GM12892 (cell line): ENCODE measurements around the gene KIFAP3.

Experiments
- DNase-seq: peaks from one replicate; pipeline ENCODE4 v3.0.0; 2011; ENCODE audit not compliant: insufficient read length
- FAIRE-seq: peaks from 2 replicates; lab custom pipeline; 2011; peaks lifted over from hg19 to GRCh38; lab: Jason Lieb, UNC
- POLR2A ChIP-seq: IDR thresholded peaks from 2 replicates; pipeline ENCODE4 v1.6.1; 2011; ENCODE audit warnings: low read depth, low read length, control low read depth
- POLR2AphosphoS5 ChIP-seq: IDR thresholded peaks from 2 replicates; pipeline ENCODE4 v1.6.1; 2011; ENCODE audit warnings: low read depth, low read length, control low read depth
- TAF1 ChIP-seq: IDR thresholded peaks from 2 replicates; pipeline ENCODE4 v1.6.1; 2011; ENCODE audit warnings: low read depth, mild to moderate bottlenecking, control low read depth, low read length, borderline replicate concordance

Gene KIFAP3

GRCh38 chr1:170001266-170001665 lies 73.2 kb downstream of the KIFAP3 start:
- TF ChIP-seq POLR2AphosphoS5 (no peak), POLR2A (no peak), TAF1 (no peak)

GRCh38 chr1:169999761-170000160 lies 74.7 kb downstream of the KIFAP3 start:
- FAIRE-seq (no peak), DNase-seq (no peak)
- TF ChIP-seq POLR2A, result no peak
- no peak for TF ChIP-seq POLR2AphosphoS5
- no peak for TF ChIP-seq TAF1

More at GRCh38 chr1:170001266-170001665, 73.2 kb downstream of the KIFAP3 start:
- no peak for DNase-seq
- FAIRE-seq, result no peak

GRCh38 chr1:169999331-169999741 lies 75.2 kb downstream of the KIFAP3 start:
- DNase-seq (no peak), FAIRE-seq (no peak)
- TF ChIP-seq POLR2A (no peak), TAF1 (no peak), POLR2AphosphoS5 (no peak)

- FAIRE-seq, result no peak
- DNase-seq, result no peak
- no peak for TF ChIP-seq POLR2AphosphoS5
- TF ChIP-seq POLR2A, result no peak
- TF ChIP-seq TAF1, result no peak
Observed at GRCh38 chr1:169995993-169996392, 78.5 kb downstream of the KIFAP3 start.

- no peak for TF ChIP-seq TAF1
- TF ChIP-seq POLR2A, result no peak
- TF ChIP-seq POLR2AphosphoS5, result no peak
- no peak for DNase-seq
- no peak for FAIRE-seq
Observed at GRCh38 chr1:169989246-169989645, 85.2 kb downstream of the KIFAP3 start.

GRCh38 chr1:169985757-169986156 lies 88.7 kb downstream of the KIFAP3 start:
- FAIRE-seq (no peak), DNase-seq (no peak)
- TF ChIP-seq POLR2A (no peak), TAF1 (no peak), POLR2AphosphoS5 (no peak)

- no peak for DNase-seq
- TF ChIP-seq TAF1 (no peak), POLR2AphosphoS5 (no peak), POLR2A (no peak)
- FAIRE-seq, result no peak
Observed at GRCh38 chr1:169974067-169974466, 100.4 kb downstream of the KIFAP3 start.

- FAIRE-seq (no peak), DNase-seq (no peak)
- TF ChIP-seq POLR2A, result no peak
- no peak for TF ChIP-seq POLR2AphosphoS5
- TF ChIP-seq TAF1, result no peak
Observed at GRCh38 chr1:169970114-169970513, 104.4 kb downstream of the KIFAP3 start.

GRCh38 chr1:169968174-169968573 lies 106.3 kb downstream of the KIFAP3 start:
- DNase-seq (no peak), FAIRE-seq (no peak)
- TF ChIP-seq TAF1 (no peak), POLR2AphosphoS5 (no peak), POLR2A (no peak)

GRCh38 chr1:169964206-169964605 lies 110.3 kb downstream of the KIFAP3 start:
- no peak for TF ChIP-seq TAF1
- TF ChIP-seq POLR2A, result no peak
- TF ChIP-seq POLR2AphosphoS5, result no peak
- FAIRE-seq (no peak), DNase-seq (no peak)

- TF ChIP-seq POLR2AphosphoS5, result no peak
- no peak for TF ChIP-seq TAF1
- TF ChIP-seq POLR2A, result no peak
- no peak for FAIRE-seq
- no peak for DNase-seq
Observed at GRCh38 chr1:169959686-169960085, 114.8 kb downstream of the KIFAP3 start.

GRCh38 chr1:169958987-169959386 lies 115.5 kb downstream of the KIFAP3 start:
- FAIRE-seq (no peak), DNase-seq (no peak)
- TF ChIP-seq POLR2A (no peak), TAF1 (no peak), POLR2AphosphoS5 (no peak)
